Measurements from ENCODE around the gene PIK3R5.
A peak's percentile ranks its signal among the peaks of the same experiment; 100 is the strongest.

Gene PIK3R5

GRCh38 chr17:8961829-8962228 is 3.7 kb downstream of the PIK3R5 start:
- peak overlapping the region; percentile 13; the same call in 1 of the 2 replicates for H3K27ac ChIP-seq (ENCODE audit: low read length)
- DNase-seq: no peak
- H3K9me3 ChIP-seq (ENCODE audit: insufficient read depth, low read length, severe bottlenecking): no peaks in the 10 kb centered on the region
- H3K4me1 ChIP-seq (ENCODE audit: insufficient read depth, low read length): peaks cover 98% of the 10 kb centered on the region
- H3K27me3 ChIP-seq (ENCODE audit: insufficient read depth, low read length, poor library complexity): no peaks in the 10 kb centered on the region
- no peak overlapping the region for H3K9ac ChIP-seq (ENCODE audit: low read depth, low read length)
- H3K36me3 ChIP-seq (ENCODE audit: insufficient read depth, low read length): peaks cover 11% of the 10 kb centered on the region; the same call in 1 of the 2 replicates
- peaks cover 73% of the 10 kb centered on the region for H3K79me2 ChIP-seq (ENCODE audit: insufficient read depth, low read length)
- no peak for ATAC-seq (ENCODE audit: insufficient read depth, low read depth)
- peaks cover 27% of the 10 kb centered on the region for H4K20me1 ChIP-seq (ENCODE audit: insufficient read depth, low read length)
- H3K4me2 ChIP-seq (ENCODE audit: insufficient read depth, low read length): peak overlapping the region; percentile 91; the same call in 1 of the 2 replicates
- TF ChIP-seq EZH2 (IDR thresholded peaks at IDR 0.05; ENCODE audit: borderline replicate concordance, low read depth, low read length, severe bottlenecking) (no peak), CTCF (IDR thresholded peaks at IDR 0.05; ENCODE audit: borderline replicate concordance, extremely low read depth, low read length, poor library complexity, severe bottlenecking) (no peak)
- H3K4me3 ChIP-seq (ENCODE audit: low read depth in 1 of 2, low read length in 2 of 2): no peak overlapping the region
- H2AFZ ChIP-seq (ENCODE audit: low read depth, low read length): no peak overlapping the region

GRCh38 chr17:8960325-8961140 is 5.0 kb downstream of the PIK3R5 start:
- Histone ChIP-seq H3K36me3 (ENCODE audit: insufficient read depth, low read length) (peaks cover 11% of the 10 kb centered on the region; the same call in 1 of the 2 replicates), H3K9me3 (ENCODE audit: insufficient read depth, low read length, severe bottlenecking) (no peaks in the 10 kb centered on the region), H3K9ac (ENCODE audit: low read depth, low read length) (no peak overlapping the region), H4K20me1 (ENCODE audit: insufficient read depth, low read length) (peaks cover 36% of the 10 kb centered on the region), H3K4me2 (ENCODE audit: insufficient read depth, low read length) (no peak overlapping the region; the same call in 1 of the 2 replicates), H3K27me3 (ENCODE audit: insufficient read depth, low read length, poor library complexity) (no peaks in the 10 kb centered on the region), H3K4me3 (ENCODE audit: low read depth in 1 of 2, low read length in 2 of 2) (no peak overlapping the region), H3K79me2 (ENCODE audit: insufficient read depth, low read length) (peaks cover 86% of the 10 kb centered on the region), H3K27ac (ENCODE audit: low read length) (peak overlapping the region; percentile 33), H2AFZ (ENCODE audit: low read depth, low read length) (no peak overlapping the region), H3K4me1 (ENCODE audit: insufficient read depth, low read length) (peaks cover 99% of the 10 kb centered on the region)
- ATAC-seq (ENCODE audit: insufficient read depth, low read depth) (no peak), DNase-seq (no peak)
- no peak for TF ChIP-seq CTCF (IDR thresholded peaks at IDR 0.05; ENCODE audit: borderline replicate concordance, extremely low read depth, low read length, poor library complexity, severe bottlenecking)

GRCh38 chr17:8959312-8959918 is 6.1 kb downstream of the PIK3R5 start:
- TF ChIP-seq EZH2 (IDR thresholded peaks at IDR 0.05; ENCODE audit: borderline replicate concordance, low read depth, low read length, severe bottlenecking) (no peak), CTCF (IDR thresholded peaks at IDR 0.05; ENCODE audit: borderline replicate concordance, extremely low read depth, low read length, poor library complexity, severe bottlenecking) (no peak)
- no peak for ATAC-seq (ENCODE audit: insufficient read depth, low read depth)

More at GRCh38 chr17:8959312-8959918, 6.1 kb downstream of the PIK3R5 start:
- H3K79me2 ChIP-seq (ENCODE audit: insufficient read depth, low read length): peaks cover 85% of the 10 kb centered on the region
- peak overlapping the region in 1 of 2 experiments; percentile 19; a peak in 1 of 4 replicates for H3K4me3 ChIP-seq (ENCODE audit: low read depth in 1 of 2, low read length in 2 of 2)
- peak overlapping the region; percentile 44 for H3K4me2 ChIP-seq (ENCODE audit: insufficient read depth, low read length)
- H3K4me1 ChIP-seq (ENCODE audit: insufficient read depth, low read length): peaks cover 99% of the 10 kb centered on the region
- no peak for DNase-seq
- peaks cover 11% of the 10 kb centered on the region; the same call in 1 of the 2 replicates for H3K36me3 ChIP-seq (ENCODE audit: insufficient read depth, low read length)
- H3K9ac ChIP-seq (ENCODE audit: low read depth, low read length): peak overlapping the region; percentile 33; the same call in 1 of the 2 replicates
- H3K9me3 ChIP-seq (ENCODE audit: insufficient read depth, low read length, severe bottlenecking): no peaks in the 10 kb centered on the region
- H3K27ac ChIP-seq (ENCODE audit: low read length): peak overlapping the region; percentile 77
- no peak overlapping the region for H2AFZ ChIP-seq (ENCODE audit: low read depth, low read length)
- H3K27me3 ChIP-seq (ENCODE audit: insufficient read depth, low read length, poor library complexity): no peaks in the 10 kb centered on the region
- H4K20me1 ChIP-seq (ENCODE audit: insufficient read depth, low read length): peaks cover 43% of the 10 kb centered on the region

Measured in DND-41 (cell line).